Measurements from ENCODE around the gene NLGN2. TPM values are rescaled to one million over a fixed set of nuclear protein-coding genes. Genes with fewer than 3 reads are reported as not detected.

The NLGN2 gene
- total RNA-seq, 2 donors from 2014 or later: 6.3 to 12.2 TPM

DNA sequence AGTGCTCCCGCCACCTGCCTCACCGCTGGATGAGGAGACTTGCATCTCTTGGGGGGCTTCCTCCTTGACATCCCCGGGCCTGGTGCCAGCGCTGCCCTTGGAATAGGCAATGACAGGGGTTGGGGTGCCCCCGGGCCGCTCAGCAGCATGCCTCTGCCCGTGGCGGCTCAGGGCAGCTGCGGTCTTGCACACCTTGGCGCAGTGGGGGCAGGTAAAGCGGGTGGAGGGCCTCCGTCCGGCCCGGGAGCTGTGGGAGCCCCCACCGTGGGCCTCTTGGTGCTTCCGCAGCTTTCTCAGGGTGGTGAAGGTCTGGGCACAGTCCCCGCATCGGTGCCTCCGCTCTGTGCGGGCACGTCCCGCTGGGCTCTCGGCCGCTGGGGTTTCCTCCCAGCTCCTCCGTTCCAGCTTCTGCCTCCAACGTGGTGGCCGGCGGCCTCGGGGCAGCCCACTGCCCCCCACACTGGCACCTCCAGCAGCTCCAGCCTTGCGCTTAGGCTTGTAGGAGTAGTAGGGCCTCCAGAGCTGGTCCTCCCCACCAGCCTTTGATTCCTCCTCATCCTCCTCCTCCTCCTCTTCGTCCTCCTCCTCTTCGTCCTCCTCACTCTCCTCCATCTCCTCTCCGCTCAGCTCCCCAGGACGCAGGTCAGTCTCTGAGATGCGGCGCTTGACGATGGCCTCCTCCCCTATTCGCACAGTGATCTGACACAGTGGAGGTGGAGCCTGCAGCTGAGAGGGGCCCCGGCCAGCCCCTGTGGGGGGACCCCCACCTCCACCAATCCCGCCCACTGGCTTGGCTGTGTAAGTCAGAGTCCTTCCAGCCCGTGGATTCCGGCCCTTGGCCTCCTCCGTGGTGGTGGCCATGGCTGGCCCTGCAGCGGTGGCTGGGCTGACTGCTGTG, 55.1 kb downstream of the NLGN2 start:
- DNase-seq (ENCODE audit: low spot score): no peak
- Histone ChIP-seq H3K36me3 (peaks cover 46% of the 10 kb centered on the region), H3K4me1 (peaks cover 0 to 22% of the 10 kb centered on the region in 2 donors), H3K27ac (no peak overlapping the region), H3K4me3 (no peak overlapping the region), H3K27me3 (no peaks in the 10 kb centered on the region), H3K9me3 (no peaks in the 10 kb centered on the region)
- TF ChIP-seq, protein P1, sequence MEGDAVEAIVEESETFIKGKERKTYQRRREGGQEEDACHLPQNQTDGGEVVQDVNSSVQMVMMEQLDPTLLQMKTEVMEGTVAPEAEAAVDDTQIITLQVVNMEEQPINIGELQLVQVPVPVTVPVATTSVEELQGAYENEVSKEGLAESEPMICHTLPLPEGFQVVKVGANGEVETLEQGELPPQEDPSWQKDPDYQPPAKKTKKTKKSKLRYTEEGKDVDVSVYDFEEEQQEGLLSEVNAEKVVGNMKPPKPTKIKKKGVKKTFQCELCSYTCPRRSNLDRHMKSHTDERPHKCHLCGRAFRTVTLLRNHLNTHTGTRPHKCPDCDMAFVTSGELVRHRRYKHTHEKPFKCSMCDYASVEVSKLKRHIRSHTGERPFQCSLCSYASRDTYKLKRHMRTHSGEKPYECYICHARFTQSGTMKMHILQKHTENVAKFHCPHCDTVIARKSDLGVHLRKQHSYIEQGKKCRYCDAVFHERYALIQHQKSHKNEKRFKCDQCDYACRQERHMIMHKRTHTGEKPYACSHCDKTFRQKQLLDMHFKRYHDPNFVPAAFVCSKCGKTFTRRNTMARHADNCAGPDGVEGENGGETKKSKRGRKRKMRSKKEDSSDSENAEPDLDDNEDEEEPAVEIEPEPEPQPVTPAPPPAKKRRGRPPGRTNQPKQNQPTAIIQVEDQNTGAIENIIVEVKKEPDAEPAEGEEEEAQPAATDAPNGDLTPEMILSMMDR (IDR thresholded peaks at IDR 0.05): no peak

DNA sequence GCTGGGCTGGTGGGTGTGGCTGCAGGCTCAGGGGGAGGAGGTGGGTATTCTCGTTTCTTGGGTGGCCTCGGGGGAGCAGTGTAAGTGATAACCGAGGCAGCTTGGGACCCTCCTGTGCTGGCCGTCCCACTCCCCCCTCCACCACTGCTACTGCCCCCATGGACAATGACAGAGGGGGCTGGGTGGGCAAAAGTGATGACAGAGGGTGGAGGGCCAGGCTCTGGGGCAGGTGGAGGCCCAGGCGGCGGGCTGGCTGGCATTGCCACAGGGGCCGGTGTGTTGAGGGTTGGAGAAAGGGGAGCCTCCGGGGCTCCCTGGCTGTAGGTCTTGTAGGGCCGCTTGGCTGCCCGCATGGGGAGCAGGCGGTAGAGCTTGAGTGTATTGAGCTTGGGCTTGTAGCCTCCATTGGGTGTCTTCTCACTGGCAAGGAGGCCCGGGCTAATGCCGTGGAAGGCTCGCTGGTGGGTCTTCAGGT, 55.8 kb downstream of the NLGN2 start:
- Histone ChIP-seq H3K27me3 (no peaks in the 10 kb centered on the region), H3K4me3 (no peak overlapping the region), H3K4me1 (peaks cover 0 to 29% of the 10 kb centered on the region in 2 donors), H3K9me3 (no peaks in the 10 kb centered on the region), H3K36me3 (peaks cover 46% of the 10 kb centered on the region), H3K27ac (no peak overlapping the region)
- DNase-seq (ENCODE audit: low spot score): no peak
- TF ChIP-seq, protein P1 (IDR thresholded peaks at IDR 0.05): no peak

DNA sequence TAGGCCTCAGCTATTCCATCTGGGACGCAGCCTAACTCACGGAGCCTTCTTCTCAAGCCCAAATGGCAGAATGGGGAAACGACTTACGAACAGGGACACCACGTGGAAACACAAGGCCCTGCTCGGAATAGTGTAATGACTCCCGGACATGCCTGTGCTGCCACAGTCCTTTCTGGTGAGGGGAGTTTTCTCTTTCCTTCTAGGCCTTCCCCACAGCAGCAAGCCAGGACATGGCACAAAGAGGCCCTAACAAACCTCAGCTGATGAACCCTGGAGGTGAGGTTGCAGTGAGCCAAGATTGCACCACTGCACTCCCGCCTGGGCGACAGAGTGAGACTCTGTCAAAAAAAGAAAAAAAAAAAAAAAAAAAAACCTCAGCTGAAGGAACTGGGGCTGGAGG, 56.4 kb downstream of the NLGN2 start:
- H3K36me3 ChIP-seq: peaks cover 46% of the 10 kb centered on the region
- DNase-seq (ENCODE audit: low spot score): no peak
- H3K27ac ChIP-seq: no peak overlapping the region
- no peaks in the 10 kb centered on the region for H3K9me3 ChIP-seq
- no peak overlapping the region for H3K4me3 ChIP-seq
- no peaks in the 10 kb centered on the region for H3K27me3 ChIP-seq
- TF ChIP-seq, protein P1 (IDR thresholded peaks at IDR 0.05): no peak
- H3K4me1 ChIP-seq: peaks cover 0 to 34% of the 10 kb centered on the region in 2 donors

DNA sequence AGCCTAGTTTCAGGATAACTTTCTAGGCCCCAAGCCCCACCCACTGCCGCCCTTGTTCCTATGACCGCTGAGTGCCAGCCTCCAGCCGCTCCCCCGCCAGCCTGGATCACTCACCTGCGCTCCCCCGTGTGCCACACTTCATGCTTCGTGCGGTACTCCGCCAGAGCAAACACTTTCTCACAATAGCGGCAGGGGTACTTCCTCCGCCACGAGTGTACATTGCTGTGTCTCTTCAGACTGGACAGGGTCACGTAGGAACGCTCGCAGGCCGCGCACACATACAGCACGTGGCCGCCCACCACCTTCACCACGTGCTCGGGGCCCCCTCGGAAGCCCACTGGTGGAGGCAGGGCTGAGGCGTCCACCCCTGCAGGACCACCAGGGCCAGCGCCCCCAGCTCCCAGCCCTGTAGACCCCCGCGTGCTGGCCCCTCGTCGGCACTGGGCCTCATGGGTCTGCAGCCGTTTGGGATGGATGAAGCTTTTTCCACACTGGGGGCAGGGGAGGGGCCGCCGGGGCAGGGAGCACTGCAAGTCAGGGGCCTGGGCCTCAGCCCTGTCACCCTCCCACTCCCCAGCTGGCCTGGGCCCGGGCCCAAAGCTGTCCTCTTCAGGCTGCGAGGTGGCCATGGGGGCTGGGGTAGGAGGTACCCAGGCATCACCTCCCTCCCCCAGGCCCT, 58.1 kb downstream of the NLGN2 start:
- Histone ChIP-seq H3K27me3 (no peaks in the 10 kb centered on the region), H3K9me3 (no peaks in the 10 kb centered on the region), H3K36me3 (peaks cover 46% of the 10 kb centered on the region), H3K27ac (peak overlapping the region; percentile 74 to 90), H3K4me1 (peaks cover 0 to 47% of the 10 kb centered on the region in 2 donors), H3K4me3 (no peak overlapping the region)
- TF ChIP-seq, protein P1 (IDR thresholded peaks at IDR 0.05): no peak
- DNase-seq (ENCODE audit: low spot score): no peak

DNA sequence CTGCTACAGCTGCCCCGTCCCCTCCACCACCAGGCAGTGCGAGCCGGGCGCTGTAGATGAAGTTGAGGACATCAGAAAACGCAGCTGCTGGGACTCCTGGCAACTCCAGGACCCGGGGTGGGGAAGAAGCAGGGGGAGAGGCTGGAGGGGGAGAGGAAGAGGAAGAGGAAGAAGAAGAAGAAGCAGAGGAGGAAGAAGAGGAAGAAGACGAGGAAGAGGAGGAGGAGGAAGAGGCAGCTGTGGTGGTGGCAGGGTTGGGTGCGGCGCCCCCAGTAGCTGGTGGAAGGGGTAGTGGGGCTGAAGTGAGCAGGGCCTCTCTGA, 58.6 kb downstream of the NLGN2 start:
- Histone ChIP-seq H3K4me3 (no peak overlapping the region), H3K4me1 (peaks cover 0 to 50% of the 10 kb centered on the region in 2 donors), H3K9me3 (no peaks in the 10 kb centered on the region), H3K27me3 (no peaks in the 10 kb centered on the region), H3K27ac (peak overlapping the region; percentile 74 to 90), H3K36me3 (peaks cover 46% of the 10 kb centered on the region)
- TF ChIP-seq, protein P1 (IDR thresholded peaks at IDR 0.05): no peak
- DNase-seq (ENCODE audit: low spot score): no peak

Measured in right atrium auricular region (tissue), 2 donors.